NCI-H1105 (cell line): ENCODE results near the gene TMEM145.

Source experiments
- DNase-seq: peaks from one replicate; lab custom pipeline; 2025; lab: John Stamatoyannopoulos, UW

The TMEM145 gene

GRCh38 chr19:42277821-42278451 is 35.2 kb upstream of the TMEM145 start:
- no peak for DNase-seq

DNA sequence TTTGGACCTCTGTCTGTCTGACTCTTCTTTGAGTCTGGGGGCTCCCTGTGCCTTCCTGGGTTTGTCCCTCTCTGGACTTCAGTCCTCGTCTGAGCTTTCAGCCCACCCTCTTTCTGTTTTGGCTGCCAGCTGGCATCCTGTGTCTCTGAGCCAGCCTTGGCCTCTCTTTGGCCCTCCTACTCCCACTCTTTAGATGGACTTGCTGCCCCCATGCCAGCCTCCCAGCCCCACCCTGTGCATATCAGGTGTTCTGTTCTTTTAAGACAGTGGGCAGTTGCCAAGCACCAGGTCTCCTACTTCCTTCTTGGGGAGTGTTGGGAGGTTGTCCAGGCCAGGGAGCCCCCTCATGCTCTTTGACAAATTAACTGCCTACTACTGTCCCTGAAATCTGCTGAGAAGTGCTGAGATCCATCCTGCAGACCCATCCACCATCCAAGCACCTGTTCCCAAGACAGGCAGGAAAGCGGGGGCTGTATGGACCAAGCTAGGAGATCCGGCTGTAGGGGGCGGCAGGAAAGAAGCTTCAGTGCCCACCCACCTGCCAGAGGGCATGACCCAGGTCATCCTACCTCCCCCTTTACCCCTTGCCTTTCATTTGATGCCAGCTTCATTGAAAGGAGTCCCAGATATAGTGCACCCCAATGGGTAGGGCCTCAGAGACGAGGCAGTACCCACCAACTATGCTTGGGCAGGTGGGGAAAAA is 34.5 kb upstream of the TMEM145 start:
- DNase-seq = no peak

DNA sequence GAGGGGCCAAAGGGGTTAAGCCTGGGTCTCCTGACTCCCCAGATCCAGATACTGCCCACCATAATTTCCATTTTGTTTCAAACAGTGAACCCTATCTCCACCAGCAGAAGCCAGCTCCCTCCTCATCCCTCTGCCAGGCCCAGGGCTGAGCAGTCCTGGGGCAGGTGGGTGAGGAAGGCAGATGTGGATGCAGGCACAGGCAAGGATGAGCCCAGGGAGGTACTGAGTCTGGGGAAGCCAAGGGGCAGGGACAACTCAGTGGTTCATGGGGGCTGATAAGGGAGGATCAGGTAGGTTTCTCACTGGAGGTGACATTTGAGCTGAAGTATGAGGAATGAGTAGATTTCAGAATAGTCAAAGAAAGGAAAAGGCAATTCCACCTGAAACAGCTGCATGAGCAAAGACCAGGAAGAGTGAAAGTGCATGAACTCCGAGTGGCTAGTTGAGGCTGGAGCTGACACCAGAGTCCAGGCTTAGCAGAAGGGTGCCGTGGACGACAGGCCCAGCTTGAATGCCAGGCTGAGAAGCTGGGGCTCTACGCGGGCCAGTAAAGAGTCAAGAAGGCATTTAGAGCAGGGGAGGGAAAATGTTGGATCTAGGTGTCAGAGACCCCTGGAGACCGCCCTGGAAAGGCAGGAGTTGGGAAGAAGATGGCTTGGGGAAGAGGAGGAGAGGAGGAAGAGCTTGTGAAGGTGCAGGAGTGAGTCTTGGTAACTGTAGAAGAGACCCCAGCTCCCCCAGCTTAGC is 33.8 kb upstream of the TMEM145 start:
- DNase-seq = no peak

DNA sequence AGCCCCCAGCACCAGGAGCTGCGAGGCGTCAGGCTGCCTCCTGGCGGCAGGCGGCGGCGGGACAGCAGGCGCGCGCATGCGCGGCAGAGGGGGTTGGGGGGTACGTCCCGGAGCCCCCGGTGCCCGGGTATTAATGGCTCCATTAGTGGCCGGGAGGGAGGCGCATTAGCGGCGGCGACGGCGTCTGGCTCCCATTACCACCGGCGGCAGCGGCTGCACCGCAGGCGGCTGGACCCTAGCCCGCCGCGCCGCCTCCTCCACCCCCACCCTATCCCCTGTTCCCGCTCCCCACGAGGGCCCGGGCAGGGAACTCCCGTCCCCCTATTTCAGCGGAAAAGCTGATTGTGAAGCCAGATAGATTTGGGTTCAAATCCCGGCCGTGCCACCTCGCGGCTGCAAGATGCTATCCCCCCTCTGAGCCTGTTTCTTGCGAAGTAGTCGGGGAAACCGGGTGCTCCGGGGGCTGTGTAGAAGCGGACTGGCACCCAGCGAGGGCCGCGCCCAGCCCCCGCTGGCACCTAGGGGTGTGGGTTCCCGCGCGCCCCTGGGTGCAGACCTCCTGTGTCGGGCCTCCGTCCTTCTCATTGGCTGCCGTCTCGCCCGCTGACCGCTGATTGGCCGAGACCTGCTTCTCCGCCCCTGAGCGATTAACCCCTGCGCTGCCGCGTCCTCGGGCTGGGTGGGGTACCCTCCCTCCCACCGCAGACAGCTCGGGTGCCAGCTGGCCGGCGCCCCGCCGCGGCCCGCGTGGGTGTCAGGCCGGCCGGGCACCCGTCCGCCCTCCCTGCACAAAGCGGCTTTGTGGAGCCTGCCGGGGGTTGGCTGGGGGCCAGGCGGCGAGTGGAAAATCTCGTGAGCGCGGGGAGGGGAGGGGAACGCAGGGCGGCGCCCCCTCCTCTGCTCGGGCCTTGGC is 33.0 kb upstream of the TMEM145 start:
- DNase-seq = peak; percentile 95

- peak; percentile 64 for DNase-seq
Observed at GRCh38 chr19:42280815-42281145, 32.3 kb upstream of the TMEM145 start.

- DNase-seq = peak; percentile 58
Observed at GRCh38 chr19:42281146-42281826, 31.8 kb upstream of the TMEM145 start.

GRCh38 chr19:42281827-42282762 is 31.0 kb upstream of the TMEM145 start:
- DNase-seq = no peak

GRCh38 chr19:42282819-42283187 is 30.3 kb upstream of the TMEM145 start:
- no peak for DNase-seq

DNA sequence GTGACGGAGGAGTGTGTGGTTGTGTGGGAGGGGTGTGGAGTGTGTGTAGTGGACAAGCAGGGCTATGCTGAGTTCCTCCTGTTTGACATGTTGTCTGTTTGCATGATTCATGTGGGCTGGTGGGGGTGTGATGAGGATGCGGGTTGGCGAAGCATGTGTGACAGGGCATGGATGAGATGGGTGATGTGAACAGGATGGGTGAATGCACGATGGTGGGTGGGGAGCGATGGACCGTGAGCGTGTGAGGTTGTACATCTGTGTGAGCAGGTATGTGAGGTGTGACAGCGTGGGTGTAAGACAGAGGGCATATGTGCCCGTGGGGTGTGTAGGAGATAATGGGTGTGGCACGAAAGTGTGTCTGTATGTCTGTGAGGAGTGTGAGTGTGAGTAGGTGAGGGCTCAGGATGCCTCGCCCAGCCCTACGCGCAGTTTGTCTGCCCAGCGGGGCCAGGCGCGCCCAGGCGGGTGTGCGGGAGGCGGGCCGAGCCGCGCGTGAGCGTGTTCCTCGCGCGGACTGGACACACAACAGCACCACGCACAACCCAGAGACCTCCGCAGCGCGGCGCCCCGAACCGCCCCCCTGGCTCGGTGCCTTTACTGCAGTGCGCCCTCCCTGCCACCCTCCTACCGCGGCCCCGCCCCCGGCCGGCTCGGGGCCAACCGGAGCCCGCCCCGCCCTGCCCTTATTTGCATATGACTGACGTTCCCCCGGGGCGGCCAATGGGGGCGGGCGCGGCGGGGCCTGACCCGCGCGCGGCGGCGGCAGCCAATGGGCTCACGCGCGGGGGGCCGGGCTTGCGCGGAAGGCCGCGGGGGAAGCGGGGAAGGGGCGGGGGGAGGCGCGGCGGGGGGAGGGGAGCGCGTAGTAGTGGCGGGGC is 29.7 kb upstream of the TMEM145 start:
- DNase-seq = peak; percentile 94

DNA sequence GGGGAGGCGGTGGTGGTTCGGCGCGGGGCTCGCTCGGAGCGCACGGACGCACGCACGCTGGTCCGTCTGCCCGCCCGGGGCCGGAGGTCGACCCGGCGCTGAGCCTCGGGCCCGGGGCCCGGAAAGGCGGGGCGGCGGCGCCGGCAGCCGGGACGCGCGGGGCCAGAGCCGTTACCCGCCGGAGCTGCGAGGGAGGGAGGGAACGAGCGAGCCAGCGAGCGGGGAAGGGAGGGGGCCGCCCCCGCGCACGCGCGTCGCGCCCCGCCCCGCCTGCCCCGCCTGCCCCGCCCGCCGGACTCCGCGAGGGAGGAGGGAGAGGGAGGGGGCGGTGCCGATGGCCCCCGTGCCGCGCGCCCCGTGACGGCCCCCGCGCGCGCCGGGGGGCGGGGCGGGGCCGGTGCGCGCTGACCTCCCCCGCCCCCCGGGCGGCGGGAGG is 29.0 kb upstream of the TMEM145 start:
- DNase-seq = peak; percentile 65

DNA sequence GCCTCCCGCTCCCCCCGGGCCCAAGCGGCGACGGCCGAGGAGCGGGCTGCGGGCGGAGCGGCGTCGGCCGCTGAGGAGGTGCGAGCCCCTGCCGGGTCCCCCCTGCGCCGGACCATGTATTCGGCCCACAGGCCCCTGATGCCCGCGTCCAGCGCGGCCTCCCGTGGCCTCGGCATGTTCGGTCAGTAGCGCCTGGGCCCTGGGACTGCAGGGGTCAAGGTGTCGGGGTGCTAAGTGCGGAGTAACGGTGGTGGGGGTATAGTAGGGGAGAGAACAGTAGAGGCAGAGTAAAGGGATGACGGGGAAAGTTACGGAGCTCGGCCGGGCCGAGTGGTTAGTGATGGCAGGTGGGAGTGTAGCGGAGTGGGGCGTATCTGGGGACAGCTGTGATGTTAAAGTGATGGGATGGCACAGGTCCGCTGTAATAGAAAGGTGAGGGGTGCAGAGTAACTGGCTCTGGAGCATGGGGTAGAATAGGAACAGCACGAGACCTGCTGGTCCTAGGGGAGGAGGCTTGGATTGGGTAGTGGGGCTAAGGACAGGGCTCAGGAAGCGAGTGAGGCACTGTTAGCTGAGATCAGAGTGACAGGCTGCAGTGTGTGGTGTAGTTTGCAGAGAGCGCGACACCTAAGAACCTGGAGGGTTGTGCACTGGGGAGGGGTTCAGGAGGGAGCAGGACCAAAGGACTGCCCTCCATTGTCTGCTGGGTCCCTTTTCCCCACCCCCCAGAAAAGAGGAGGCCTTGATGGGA is 28.3 kb upstream of the TMEM145 start:
- DNase-seq = no peak

DNA sequence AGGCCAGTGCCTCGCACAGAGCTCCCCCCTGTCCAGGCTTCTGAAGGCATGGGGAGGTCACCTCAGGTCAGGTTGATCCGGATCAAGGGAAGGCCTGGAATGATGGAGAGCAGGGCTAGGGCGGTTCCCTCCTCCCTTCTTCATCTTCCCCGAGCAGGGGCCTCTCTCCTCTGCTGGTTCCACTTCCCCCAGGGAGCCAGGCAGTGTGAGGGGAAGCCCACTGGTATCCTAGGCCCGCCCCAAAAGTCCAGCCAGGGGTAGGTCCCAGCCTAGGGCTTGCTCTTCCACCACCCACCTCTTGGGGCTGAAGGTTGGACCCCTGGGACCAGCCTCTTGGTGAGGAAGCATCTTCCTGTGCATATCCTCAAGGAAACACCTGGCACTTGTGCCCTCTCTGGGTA is 27.6 kb upstream of the TMEM145 start:
- no peak for DNase-seq

- no peak for DNase-seq
Observed at GRCh38 chr19:42285988-42286348, 27.1 kb upstream of the TMEM145 start.

DNA sequence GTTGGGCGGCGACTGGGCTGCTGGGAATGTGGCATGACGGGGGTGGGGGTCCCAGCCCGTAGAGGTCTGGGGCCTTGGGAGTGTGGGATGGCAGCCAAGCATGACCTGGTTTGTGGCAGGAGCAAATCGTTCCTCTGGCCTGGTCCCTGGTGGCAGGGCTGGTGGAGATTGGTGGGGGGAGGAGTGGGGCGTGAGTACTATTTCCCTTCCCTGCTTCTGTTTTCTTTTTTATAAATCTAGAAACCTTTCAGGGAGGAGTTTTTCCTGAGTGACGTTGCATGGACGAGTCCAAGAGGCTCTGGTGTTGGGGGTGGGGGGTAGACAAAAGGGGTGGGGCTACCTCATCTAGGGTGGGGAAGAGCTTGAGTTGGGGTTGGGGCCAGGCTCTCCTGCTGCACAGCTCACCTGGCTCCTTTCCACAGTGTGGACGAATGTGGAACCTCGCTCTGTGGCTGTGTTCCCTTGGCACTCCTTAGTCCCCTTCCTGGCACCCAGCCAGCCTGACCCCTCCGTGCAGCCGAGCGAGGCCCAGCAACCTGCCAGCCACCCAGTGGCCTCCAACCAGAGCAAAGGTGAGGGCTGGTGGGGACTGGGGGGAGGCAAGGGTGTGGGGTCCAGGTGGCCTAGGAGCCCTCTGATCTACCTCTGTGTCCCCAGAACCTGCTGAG is 26.6 kb upstream of the TMEM145 start:
- DNase-seq = no peak

GRCh38 chr19:42287017-42287826 is 25.9 kb upstream of the TMEM145 start:
- no peak for DNase-seq

- no peak for DNase-seq
Observed at GRCh38 chr19:42287827-42288107, 25.3 kb upstream of the TMEM145 start.

- no peak for DNase-seq
Observed at GRCh38 chr19:42288387-42288786, 24.7 kb upstream of the TMEM145 start.
